Suppressor macrophage treated with lipopolysaccharide for 1 hour (primary cell): ENCODE data around the gene TEX12.

ENCODE experiments used
- DNase-seq, 3 donors: peaks; one replicate each; pipeline ENCODE4 v3.0.0-alpha.2; 2020 to 2022

Gene TEX12

GRCh38 chr11:112213753-112214152, 46.6 kb downstream of the TEX12 start:
- no peak for DNase-seq

GRCh38 chr11:112215621-112216020, 48.4 kb downstream of the TEX12 start:
- no peak for DNase-seq

- DNase-seq = no peak
These were observed 49.5 kb downstream of the TEX12 start for GRCh38 chr11:112216561-112217105.

GRCh38 chr11:112219476-112220232, 52.5 kb downstream of the TEX12 start:
- peak; percentile 71 to 88 (median 82) for DNase-seq

GRCh38 chr11:112221274-112221835, 54.2 kb downstream of the TEX12 start:
- DNase-seq = no peak
